Muscle layer of duodenum (tissue), 2 donors: ENCODE measurements around the gene POU3F3.

Experiments used
- H3K27ac ChIP-seq: one replicate; pipeline ENCODE4 v1.7.0; 2013; ENCODE audit warnings: mild to moderate bottlenecking, low read length
- H3K27me3 ChIP-seq: one replicate; pipeline ENCODE4 v1.7.0; 2013; ENCODE audit warnings: low read depth, mild to moderate bottlenecking, control low read depth, low read length
- H3K36me3 ChIP-seq, 2 donors: one replicate each; pipeline ENCODE4 v1.7.0; 2013; ENCODE audit warnings: low read length in 2 of 2, control low read depth in 1 of 2, mild to moderate bottlenecking in 1 of 2; ENCODE audit not compliant: insufficient read depth in 2 of 2, control insufficient read depth in 1 of 2
- H3K4me1 ChIP-seq, 2 donors: one replicate each; pipeline ENCODE4 v1.7.0; 2013; ENCODE audit warnings: low read length in 2 of 2, mild to moderate bottlenecking in 2 of 2, control low read depth in 1 of 2, moderate library complexity in 1 of 2; ENCODE audit not compliant: insufficient read depth in 2 of 2, control insufficient read depth in 1 of 2
- H3K4me3 ChIP-seq, 2 donors: one replicate each; pipeline ENCODE4 v1.7.0; 2013; ENCODE audit warnings: low read length in 2 of 2, low read depth in 1 of 2, mild to moderate bottlenecking in 1 of 2
- H3K9me3 ChIP-seq, 2 donors: one replicate each; pipeline ENCODE4 v1.7.0; 2013; ENCODE audit warnings: low read length in 2 of 2, control low read depth in 1 of 2, mild to moderate bottlenecking in 1 of 2; ENCODE audit not compliant: control insufficient read depth in 1 of 2
- donor health status: healthy.

Gene POU3F3

GRCh38 chr2:104902317-104902716 is 48.4 kb downstream of the POU3F3 start:
- H3K27ac ChIP-seq = no peak overlapping the region

More at GRCh38 chr2:104902317-104902716, 48.4 kb downstream of the POU3F3 start:
- H3K27me3 ChIP-seq = no peaks in the 10 kb centered on the region
- H3K4me3 ChIP-seq = no peak overlapping the region
- no peaks in the 10 kb centered on the region for H3K36me3 ChIP-seq
- H3K4me1 ChIP-seq = no peaks in the 10 kb centered on the region
- no peaks in the 10 kb centered on the region for H3K9me3 ChIP-seq
